Gastrocnemius medialis (tissue), 4 donors: Measurements from ENCODE around the gene TBC1D30.

ENCODE experiments used
- CTCF ChIP-seq, 5 experiments: fragments of 450-650 bp in 3 of 5; fragments of 200-600 bp in 2 of 5; sonication (generic) in 2 of 5; IDR thresholded peaks in 4 of 5; conservative IDR thresholded peaks in 1 of 5; 1 replicate in 4 of 5; 2 replicates in 1 of 5; pipeline ENCODE4 v1.5.1; 2016 to 2019; ENCODE audit warnings: antibody characterized with exemption in 5 of 5, mild to moderate bottlenecking in 3 of 5, moderate library complexity in 3 of 5
- POLR2A ChIP-seq, 2 donors: fragments of 450-650 bp; IDR thresholded peaks; one replicate each; pipeline ENCODE4 v1.6.1; 2017; ENCODE audit warnings: antibody characterized with exemption in 2 of 2, mild to moderate bottlenecking in 2 of 2, moderate library complexity in 2 of 2

- TF ChIP-seq CTCF (IDR thresholded peaks at IDR 0.05 in 4 of 5, conservative IDR thresholded peaks at IDR 0.05 in 1 of 5) = no peak
- no peak for TF ChIP-seq POLR2A (IDR thresholded peaks at IDR 0.05)
Measured at GRCh38 chr12:64884164-64884542, 59.7 kb downstream of the TBC1D30 start.
